Endodermal cell (in vitro differentiated cells): ENCODE data around the gene TMEM30B. TPM values are rescaled to one million over a fixed set of nuclear protein-coding genes. Genes with fewer than 3 reads are reported as not detected.

Source experiments
- DNase-seq: peaks from one replicate; pipeline ENCODE4 v3.0.0-alpha.2; 2017
- H3K27ac ChIP-seq: 2 replicates; pipeline ENCODE4 v1.5.1; 2013; ENCODE audit warnings: mild to moderate bottlenecking, low read depth, low read length, moderate library complexity
- H3K27me3 ChIP-seq: 2 replicates; pipeline ENCODE4 v1.6.1; 2013; ENCODE audit warnings: mild to moderate bottlenecking, low read length, moderate library complexity; ENCODE audit not compliant: insufficient read depth, control insufficient read depth, poor library complexity, severe bottlenecking
- H3K36me3 ChIP-seq: 2 replicates; pipeline ENCODE4 v1.7.0; 2013; ENCODE audit warnings: mild to moderate bottlenecking, low read length, moderate library complexity; ENCODE audit not compliant: control insufficient read depth, insufficient read depth
- H3K4me1 ChIP-seq: one replicate; pipeline ENCODE4 v1.7.0; 2013; ENCODE audit warnings: low read length; ENCODE audit not compliant: control insufficient read depth, insufficient read depth
- H3K4me3 ChIP-seq: 2 replicates; pipeline ENCODE4 v1.5.1; 2013; ENCODE audit warnings: mild to moderate bottlenecking, low read length, moderate library complexity
- H3K9ac ChIP-seq: 2 replicates; pipeline ENCODE4 v1.6.1; 2013; ENCODE audit warnings: mild to moderate bottlenecking, low read length, moderate library complexity; ENCODE audit not compliant: poor library complexity, severe bottlenecking; ENCODE audit errors: extremely low read depth
- H3K9me3 ChIP-seq: 2 replicates; pipeline ENCODE4 v1.6.1; 2013; ENCODE audit warnings: mild to moderate bottlenecking, low read length, moderate library complexity; ENCODE audit not compliant: control insufficient read depth
- H3K27ac Mint-ChIP-seq: 2 replicates; pipeline ENCODE4 v1.8.0; 2020; ENCODE audit warnings: mixed read lengths
- H3K27me3 Mint-ChIP-seq: 2 replicates; pipeline ENCODE4 v1.8.0; 2021; ENCODE audit warnings: mild to moderate bottlenecking, mixed read lengths; ENCODE audit not compliant: insufficient read depth
- H3K36me3 Mint-ChIP-seq: 2 replicates; pipeline ENCODE4 v1.8.0; 2020; ENCODE audit warnings: low read depth, mixed read lengths
- H3K4me1 Mint-ChIP-seq: 2 replicates; pipeline ENCODE4 v1.8.0; 2020; ENCODE audit warnings: mixed read lengths
- H3K4me3 Mint-ChIP-seq: 2 replicates; pipeline ENCODE4 v1.8.0; 2020; ENCODE audit warnings: mild to moderate bottlenecking, moderate library complexity, mixed read lengths
- H3K9me3 Mint-ChIP-seq: 2 replicates; pipeline ENCODE4 v1.8.0; 2020; ENCODE audit warnings: mild to moderate bottlenecking, mixed read lengths
- CTCF ChIP-seq: fragments of 200-600 bp; sonication (generic); conservative IDR thresholded peaks from 2 replicates; pipeline ENCODE4 v1.5.0; 2021; ENCODE audit warnings: antibody characterized with exemption, mild to moderate bottlenecking
- WGBS, 2 experiments: methylation state at CpG; one replicate each; pipeline versions ENCODE4 v1.1.5 to v1.1.7; 2013; ENCODE audit warnings: missing lambda C conversion rate in 2 of 2, mixed read lengths in 1 of 2; ENCODE audit not compliant: insufficient coverage in 1 of 2, insufficient read length in 1 of 2; 5-methylcytosine and 5-hydroxymethylcytosine counted together
- total RNA-seq, 2 donors: library from RNA; stranded (reverse); fragmentation: NEBNext Ultra II Directional in 1 of 2; extraction: Animal tissue kit (Norgen Biotek cat#: 25700) in 1 of 2; gene quantifications; 2 replicates in 1 of 2; 3 replicates in 1 of 2; pipeline ENCODE4 v1.2.1, GENCODE V29; 2021

The TMEM30B gene
- total RNA-seq, 2 donors from 2014 or later: 10.1 to 11.4 TPM

- Histone ChIP-seq H3K9ac (no peak overlapping the region), H3K36me3 (no peaks in the 10 kb centered on the region), H3K9me3 (peaks cover 15% of the 10 kb centered on the region), H3K4me1 (no peaks in the 10 kb centered on the region), H3K27ac (no peak overlapping the region), H3K4me3 (no peak overlapping the region), H3K27me3 (peaks cover 32% of the 10 kb centered on the region)
- no peak for DNase-seq
- Mint-ChIP-seq H3K4me3 (no peak overlapping the region), H3K27me3 (peaks cover 23% of the 10 kb centered on the region), H3K27ac (no peak overlapping the region), H3K4me1 (peaks cover 21% of the 10 kb centered on the region), H3K36me3 (peaks cover 2% of the 10 kb centered on the region), H3K9me3 (peaks cover 17% of the 10 kb centered on the region)
- TF ChIP-seq CTCF: no peak
- 95 to 100% methylated on average over 1 of the region's 1 CpG for WGBS, 2 experiments
These were observed 45.0 kb upstream of the TMEM30B start for GRCh38 chr14:61326146-61326545.

GRCh38 chr14:61325166-61325565, 44.0 kb upstream of the TMEM30B start:
- Mint-ChIP-seq H3K4me1 (peaks cover 16% of the 10 kb centered on the region), H3K27me3 (peaks cover 29% of the 10 kb centered on the region), H3K36me3 (peaks cover 2% of the 10 kb centered on the region), H3K4me3 (no peak overlapping the region), H3K9me3 (peaks cover 17% of the 10 kb centered on the region), H3K27ac (no peak overlapping the region)
- H3K9me3 ChIP-seq: peaks cover 15% of the 10 kb centered on the region
- WGBS, 2 experiments: 89 to 94% methylated on average over 1 of the region's 1 CpG
- no peak for TF ChIP-seq CTCF
- no peak overlapping the region for H3K4me3 ChIP-seq
- H3K36me3 ChIP-seq: no peaks in the 10 kb centered on the region
- DNase-seq: no peak
- H3K9ac ChIP-seq: no peak overlapping the region
- no peak overlapping the region for H3K27ac ChIP-seq
- H3K4me1 ChIP-seq: no peaks in the 10 kb centered on the region
- H3K27me3 ChIP-seq: peaks cover 40% of the 10 kb centered on the region

- no peak for DNase-seq
- WGBS, 2 experiments: 87 to 94% methylated on average over 4 to 6 of the region's 6 CpGs
- no peak for TF ChIP-seq CTCF
- H3K9me3 Mint-ChIP-seq: peaks cover 17% of the 10 kb centered on the region
- H3K36me3 Mint-ChIP-seq: peaks cover 2% of the 10 kb centered on the region
- peaks cover 15% of the 10 kb centered on the region for H3K9me3 ChIP-seq
- no peak overlapping the region for H3K27ac Mint-ChIP-seq
- H3K27ac ChIP-seq: no peak overlapping the region
- H3K4me1 ChIP-seq: no peaks in the 10 kb centered on the region
- peaks cover 29% of the 10 kb centered on the region for H3K27me3 Mint-ChIP-seq
- peaks cover 40% of the 10 kb centered on the region for H3K27me3 ChIP-seq
- H3K4me1 Mint-ChIP-seq: peaks cover 9% of the 10 kb centered on the region
- no peak overlapping the region for H3K4me3 ChIP-seq
- H3K4me3 Mint-ChIP-seq: no peak overlapping the region
- H3K9ac ChIP-seq: no peak overlapping the region
- H3K36me3 ChIP-seq: no peaks in the 10 kb centered on the region
These were observed 42.8 kb upstream of the TMEM30B start for GRCh38 chr14:61323970-61324369.
